GM19240 (cell line): ENCODE results near the gene ACSBG1.
A peak's percentile ranks its signal among the peaks of the same experiment; 100 is the strongest.

ENCODE experiments used
- DNase-seq: peaks from one replicate; pipeline ENCODE4 v3.0.0; 2011; ENCODE audit warnings: low spot score; ENCODE audit not compliant: insufficient read length

Gene ACSBG1

GRCh38 chr15:78204351-78205309 lies 29.7 kb downstream of the ACSBG1 start:
- no peak for DNase-seq

DNA sequence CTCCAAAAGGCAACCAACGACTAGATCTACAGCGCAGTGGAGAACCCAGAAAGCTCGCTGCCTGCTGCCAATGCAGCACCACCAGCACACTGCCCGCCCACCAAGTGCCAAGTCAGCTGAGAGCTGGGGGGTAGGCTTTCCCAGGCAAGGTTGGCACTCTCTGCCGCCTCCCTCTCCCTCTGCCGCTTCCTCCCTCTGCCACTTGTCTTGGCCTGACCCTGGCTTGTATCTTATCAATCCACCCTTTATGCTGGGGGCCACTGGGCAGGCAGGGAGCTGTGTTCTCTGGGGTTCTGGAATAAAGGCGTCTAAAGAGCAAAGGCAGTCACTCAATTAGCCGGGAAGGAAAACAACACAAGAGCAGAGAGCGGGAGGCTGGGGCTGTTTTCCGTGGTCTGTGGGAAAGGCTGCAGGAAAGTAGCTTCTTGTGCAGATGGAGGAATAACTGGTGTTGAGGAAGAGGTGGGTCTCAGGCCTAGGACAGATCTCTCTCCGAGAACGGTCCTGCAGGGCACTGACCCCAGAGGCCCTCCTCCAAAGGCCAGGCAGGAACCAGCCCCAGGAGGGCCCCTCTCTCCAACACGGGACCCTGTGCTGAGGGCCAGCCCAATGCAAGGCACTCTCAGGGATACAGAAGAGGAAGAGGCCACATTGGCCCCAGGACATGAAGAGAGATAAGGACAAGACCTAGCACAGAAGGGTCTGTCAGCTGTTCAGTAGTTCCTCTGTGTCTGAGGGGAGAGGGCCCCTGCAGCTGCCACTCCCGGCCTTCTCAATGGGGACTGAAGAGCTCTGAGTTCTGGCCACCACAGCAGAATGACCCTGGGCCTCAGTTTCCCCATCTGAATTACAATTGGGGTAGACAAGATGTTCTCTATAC lies 30.8 kb downstream of the ACSBG1 start:
- no peak for DNase-seq

GRCh38 chr15:78201281-78202190 lies 32.8 kb downstream of the ACSBG1 start:
- DNase-seq = no peak

GRCh38 chr15:78200276-78200930 lies 34.0 kb downstream of the ACSBG1 start:
- no peak for DNase-seq

- DNase-seq = no peak
Measured at GRCh38 chr15:78197632-78198031, 36.7 kb downstream of the ACSBG1 start.

GRCh38 chr15:78195735-78196201 lies 38.6 kb downstream of the ACSBG1 start:
- DNase-seq = peak; percentile 70

DNA sequence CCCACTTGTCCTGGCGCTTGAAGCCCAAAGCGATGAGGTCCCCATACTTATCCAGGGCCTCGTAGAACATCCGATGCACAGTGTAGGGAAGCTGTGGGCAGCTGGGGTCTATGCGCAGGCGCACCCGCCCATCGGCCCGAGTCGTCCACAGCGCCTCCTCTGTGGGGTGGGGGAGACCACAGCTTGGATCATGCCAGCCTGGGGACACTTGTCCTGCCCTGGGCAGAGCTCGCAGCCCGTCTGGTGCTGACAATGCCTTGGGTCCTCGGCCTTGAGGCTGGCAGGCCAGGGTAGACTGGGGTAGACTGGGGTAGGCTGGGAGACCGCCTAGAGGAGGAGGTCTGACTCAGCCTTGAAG lies 39.8 kb downstream of the ACSBG1 start:
- no peak for DNase-seq

DNA sequence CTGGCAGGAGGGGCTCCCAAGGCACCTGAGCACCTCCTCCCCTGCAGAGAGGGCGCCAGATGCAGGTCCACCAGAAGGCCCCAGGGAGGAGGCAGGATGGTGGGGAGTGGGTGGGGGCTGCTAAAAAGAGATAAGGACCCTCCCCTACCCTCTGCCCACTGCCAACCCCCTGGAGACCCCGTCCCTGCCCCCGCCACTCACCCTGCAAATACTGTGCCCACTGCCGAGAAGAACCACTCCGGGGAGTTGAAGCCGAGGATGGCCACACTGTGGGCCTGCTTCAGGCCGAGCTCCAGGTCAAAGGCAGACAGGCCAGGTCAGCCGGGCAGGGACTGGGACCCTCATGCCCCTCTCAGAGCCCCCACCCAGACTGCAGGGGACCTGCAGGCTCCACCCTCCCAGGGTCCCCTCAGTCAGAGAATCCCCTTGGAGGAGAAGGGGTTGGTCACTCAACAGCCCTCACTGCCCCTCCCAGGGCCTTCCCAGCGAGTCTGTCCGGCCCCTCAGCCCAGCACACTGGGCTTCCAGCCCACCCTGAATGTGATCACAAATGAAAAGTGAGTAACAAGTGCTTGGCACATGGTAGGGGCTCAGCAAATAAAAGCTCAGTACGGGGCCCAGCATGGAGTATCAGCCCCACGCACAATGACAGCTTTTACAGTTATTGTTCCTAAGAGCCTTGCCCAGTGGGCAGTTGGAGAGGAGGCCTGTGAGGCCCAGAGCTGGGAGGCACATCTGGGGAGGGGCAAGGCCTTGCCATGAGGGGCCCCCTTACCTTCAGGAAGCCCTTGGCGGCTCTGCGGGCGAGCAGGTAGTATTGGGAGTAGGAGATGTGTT lies 40.4 kb downstream of the ACSBG1 start:
- no peak for DNase-seq

DNA sequence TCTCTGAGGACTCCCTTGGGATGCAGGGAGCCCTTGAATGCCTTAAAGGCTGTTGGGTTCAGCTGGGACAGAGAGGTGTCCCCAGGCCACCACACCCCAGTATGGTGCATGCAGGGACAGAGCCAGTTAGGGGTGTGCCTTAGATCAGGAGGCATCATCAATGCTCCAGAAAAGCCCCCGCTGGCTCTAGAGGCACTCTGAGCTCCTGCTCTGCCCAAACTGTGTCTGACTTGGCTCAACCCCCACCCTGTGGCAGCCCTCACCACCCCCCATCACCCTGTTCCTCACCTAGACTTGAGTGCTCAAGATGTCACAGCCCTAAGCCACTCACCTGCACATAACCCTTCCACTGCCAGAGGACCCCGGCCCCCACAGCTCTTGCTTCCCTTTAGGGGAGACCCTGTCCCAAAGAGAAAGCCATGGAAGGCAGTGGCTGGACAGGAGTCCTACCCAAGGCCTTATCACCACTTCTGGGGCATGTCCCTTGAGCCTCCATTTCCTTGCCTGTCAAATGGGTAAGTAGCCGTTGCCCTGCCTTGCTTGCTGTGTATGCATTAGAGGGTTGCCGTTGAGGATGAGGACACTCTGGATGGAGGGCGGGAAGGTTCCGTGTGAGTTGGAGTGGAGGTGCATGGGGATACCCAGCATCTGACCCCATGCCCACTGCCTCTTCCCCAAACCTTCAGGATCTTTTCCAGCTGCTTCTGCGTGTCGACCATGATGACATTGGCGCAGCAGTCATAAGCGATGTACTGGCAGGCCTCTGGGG lies 41.4 kb downstream of the ACSBG1 start:
- DNase-seq = no peak

- DNase-seq = no peak
Measured at GRCh38 chr15:78182821-78183220, 51.5 kb downstream of the ACSBG1 start.

- DNase-seq = no peak
Measured at GRCh38 chr15:78182336-78182700, 52.0 kb downstream of the ACSBG1 start.

- DNase-seq = no peak
Measured at GRCh38 chr15:78179906-78180305, 54.5 kb downstream of the ACSBG1 start.

GRCh38 chr15:78179286-78179840 lies 55.0 kb downstream of the ACSBG1 start:
- no peak for DNase-seq

DNA sequence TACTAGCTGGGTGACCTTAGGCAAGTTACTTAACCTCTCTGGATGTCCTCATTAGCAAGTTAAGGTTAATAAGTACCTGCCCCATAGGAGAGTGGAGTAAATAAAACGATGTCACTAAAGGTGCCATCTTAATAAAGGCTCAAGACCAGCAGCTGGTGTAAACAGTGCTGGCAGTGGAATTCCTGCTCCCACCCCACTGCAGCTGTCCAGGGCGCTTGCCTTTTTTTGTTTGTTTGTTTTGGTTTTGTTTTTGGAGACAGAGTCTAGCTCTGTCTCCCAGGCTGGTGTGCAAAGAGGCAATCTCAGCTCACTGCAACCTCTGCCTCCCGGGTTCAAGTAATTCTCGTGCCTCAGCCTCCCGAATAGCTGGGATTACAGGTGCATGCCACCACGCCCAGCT lies 56.3 kb downstream of the ACSBG1 start:
- no peak for DNase-seq

GRCh38 chr15:78177447-78177873 lies 56.9 kb downstream of the ACSBG1 start:
- DNase-seq = no peak

DNA sequence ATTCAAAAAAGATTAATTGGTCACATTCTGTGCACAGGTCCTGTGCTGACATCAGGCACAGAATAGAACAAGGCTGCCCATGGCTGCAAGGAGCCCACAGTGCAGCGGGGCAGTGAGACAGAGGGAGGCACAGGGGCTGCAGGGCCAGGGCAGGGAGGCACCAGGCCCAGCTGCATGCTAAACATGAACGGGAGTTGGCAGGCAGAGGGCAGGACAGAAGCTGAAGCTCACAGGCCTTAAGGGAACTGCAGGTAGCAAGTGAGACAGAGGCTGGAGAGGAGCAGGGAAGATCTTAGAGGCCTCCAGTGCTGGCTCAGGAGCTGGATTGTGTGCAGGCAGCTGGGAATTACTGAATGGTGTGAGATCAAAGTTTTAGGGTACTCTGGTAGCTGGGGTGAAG lies 59.0 kb downstream of the ACSBG1 start:
- DNase-seq = no peak

- DNase-seq = no peak
Measured at GRCh38 chr15:78174401-78174800, 60.0 kb downstream of the ACSBG1 start.

DNA sequence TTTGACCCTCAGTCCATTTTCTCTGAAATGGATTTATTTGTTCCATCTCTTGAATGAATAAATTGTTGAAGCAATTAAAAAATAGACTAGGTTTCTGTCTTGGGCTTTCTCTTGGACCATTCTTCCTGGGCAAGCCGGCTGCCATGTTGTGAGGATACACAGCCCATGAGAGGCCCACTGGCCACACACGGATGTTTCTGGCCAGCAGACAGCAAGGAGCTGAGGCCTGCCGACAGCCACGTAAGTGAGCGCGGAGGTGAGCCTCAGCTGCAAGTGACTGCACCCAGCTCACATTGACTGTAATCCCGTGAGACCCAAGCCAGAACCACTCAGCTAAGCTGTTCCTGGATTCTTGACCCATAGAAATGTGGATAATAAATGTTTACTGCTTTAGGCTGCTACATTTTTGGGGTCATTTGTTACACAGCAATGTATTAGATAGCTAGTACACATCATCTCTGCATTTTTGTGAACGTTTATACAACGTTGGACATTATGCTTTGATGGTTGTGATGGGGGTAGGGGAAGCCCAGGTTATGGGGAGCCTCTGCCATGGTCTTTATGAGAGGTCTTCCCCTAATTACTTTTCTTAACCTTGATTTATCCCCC lies 62.4 kb downstream of the ACSBG1 start:
- DNase-seq = no peak
